HepG2 (cell line): ENCODE measurements around the gene PLAC9. TPM values are rescaled to one million over a fixed set of nuclear protein-coding genes. Genes with fewer than 3 reads are reported as not detected.

Experiments
- ATAC-seq: fragments of 200-7000 bp; cut with Tn5 transposase; 3 replicates; pipeline ENCODE4 v1.9.1; 2020; ENCODE audit warnings: mild to moderate bottlenecking, moderate library complexity
- BruUV-seq: library from RNA; stranded (reverse); fragments of 400-500 nt; replicated peaks from 2 replicates; lab custom pipeline; 2021; lab: Mats Ljungman, UMichigan
- CTCF ChIA-PET: fragments of 300-600 bp; formaldehyde crosslinking; extraction: SDS; loops from one replicate; lab custom pipeline; 2021; ENCODE audit warnings: low total read pairs, inconsistent platforms, low intra/inter-chr PET ratio; lab: Yijun Ruan, JAX
- POLR2A ChIA-PET: fragments of 350-600 bp; sonication (Branson Sonifier 250); formaldehyde crosslinking; loops from one replicate; lab custom pipeline; 2020; ENCODE audit warnings: antibody characterized with exemption, inconsistent platforms; lab: Yijun Ruan, JAX
- DNase-seq: peaks from one replicate; pipeline ENCODE4 v3.0.0-alpha.2; 2015; ENCODE audit warnings: low spot score
- FAIRE-seq: peaks from 3 replicates; lab custom pipeline; 2011; peaks lifted over from hg19 to GRCh38; lab: Jason Lieb, UNC
- H2AFZ ChIP-seq: one replicate; pipeline ENCODE4 v1.6.1; 2011; ENCODE audit warnings: low read length, inconsistent platforms
- H3K27ac ChIP-seq: fragments of 300-600 bp; 3 replicates; pipeline ENCODE4 v1.8.0; 2011; ENCODE audit warnings: mixed run types, mild to moderate bottlenecking, mixed read lengths, low read length, inconsistent platforms; ENCODE audit not compliant: insufficient read depth; ENCODE audit errors: extremely low read length
- H3K27me3 ChIP-seq, 2 experiments: fragments of 200-600 bp in 1 of 2; 2 replicates in 1 of 2; 3 replicates in 1 of 2; pipeline versions ENCODE4 v1.6.0 to v1.8.0; 2011; ENCODE audit warnings: low read length in 2 of 2, mild to moderate bottlenecking in 2 of 2, moderate library complexity in 2 of 2, inconsistent platforms in 1 of 2; ENCODE audit not compliant: insufficient read depth in 2 of 2, control insufficient read depth in 1 of 2
- H3K36me3 ChIP-seq, 2 experiments: fragments of 200-600 bp in 1 of 2; replicated peaks in 1 of 2; 2 replicates in 1 of 2; 3 replicates in 1 of 2; pipeline versions ENCODE4 v1.5.1 to v1.8.0; 2011; ENCODE audit warnings: low read length in 2 of 2, inconsistent platforms in 1 of 2; ENCODE audit not compliant: insufficient read depth in 2 of 2, control insufficient read depth in 1 of 2
- H3K4me1 ChIP-seq: 2 replicates; pipeline ENCODE4 v1.5.1; 2012; ENCODE audit warnings: low read length, inconsistent platforms; ENCODE audit not compliant: insufficient read depth
- H3K4me2 ChIP-seq: 2 replicates; pipeline ENCODE4 v1.6.0; 2011; ENCODE audit warnings: low read depth, low read length, inconsistent platforms
- H3K4me3 ChIP-seq, 3 experiments: fragments of 200-600 bp in 1 of 3; sonication (generic), shearing (Covaris generic) in 1 of 3; replicated peaks in 1 of 3; 2 replicates each; pipeline ENCODE4 v1.5.1; 2011 to 2016; ENCODE audit warnings: low read length in 3 of 3, inconsistent platforms in 2 of 3, low read depth in 2 of 3, mild to moderate bottlenecking in 2 of 3, control low read depth in 1 of 3, mixed read lengths in 1 of 3; ENCODE audit not compliant: insufficient read depth in 1 of 3
- H3K79me2 ChIP-seq: one replicate; pipeline ENCODE4 v1.6.1; 2011; ENCODE audit warnings: low read length, inconsistent platforms; ENCODE audit not compliant: insufficient read depth
- H3K9ac ChIP-seq: 2 replicates; pipeline ENCODE4 v1.6.0; 2011; ENCODE audit warnings: mild to moderate bottlenecking, low read depth, low read length, inconsistent platforms; ENCODE audit not compliant: insufficient read depth
- H3K9me3 ChIP-seq: 2 replicates; pipeline ENCODE4 v1.5.1; 2012; ENCODE audit warnings: mild to moderate bottlenecking, low read length
- H4K20me1 ChIP-seq: 2 replicates; pipeline ENCODE4 v1.6.0; 2011; ENCODE audit warnings: inconsistent platforms, mild to moderate bottlenecking, low read length, moderate library complexity; ENCODE audit not compliant: insufficient read depth
- GTF2F1 ChIP-seq: fragments of 150-350 bp; IDR thresholded peaks from 2 replicates; pipeline ENCODE4 v1.6.1; 2014; ENCODE audit warnings: low read length
- HOXA3 ChIP-seq: sonication (generic); formaldehyde crosslinking; IDR thresholded peaks from 2 replicates; pipeline ENCODE4 v1.5.0; 2020; ENCODE audit warnings: missing genetic modification reagents
- ZNF205 ChIP-seq: IDR thresholded peaks from 2 replicates; pipeline ENCODE4 v1.6.1; 2018; ENCODE audit warnings: missing biosample characterization, missing genetic modification reagents
- WGBS: methylation state at CpG from one replicate; pipeline ENCODE4 v1.1.6; 2017; ENCODE audit warnings: low lambda C conversion rate; 5-methylcytosine and 5-hydroxymethylcytosine counted together
- in situ Hi-C: cut with HindIII; loops from 2 replicates; pipeline ENCODE4 v1.10.0; 2017; ENCODE audit warnings: low pct_unique_long_range_greater_than_20kb; ENCODE audit not compliant: extremely low pct_ligation_motif_present
- intact Hi-C: fragments of 100-400 bp; cut with micrococcal nuclease; formaldehyde crosslinking; loops from one replicate; pipeline ENCODE4 v1.10.0; 2022; ENCODE audit not compliant: unreplicated experiment
- polyA plus RNA-seq, 8 experiments: library from polyadenylated mRNA; depleted of rRNA in 3 of 8; stranded (reverse) in 7 of 8; unstranded in 1 of 8; fragments of >200 nt; fragmentation: Illumina TruSeq in 4 of 8; extraction: Trizol in 4 of 8; gene quantifications; 2 replicates each; pipeline versions ENCODE4 v1.2.1 to v1.2.3, GENCODE V29; 2011 to 2016; ENCODE audit warnings: low read depth in 4 of 8, missing spikeins in 1 of 8, mixed read lengths in 1 of 8; ENCODE audit not compliant: insufficient read depth in 1 of 8
- total RNA-seq, 5 experiments: library from RNA; depleted of rRNA; stranded (reverse); fragments of >200 nt; fragmentation: Illumina TruSeq; extraction: Trizol; gene quantifications; 2 replicates each; pipeline ENCODE4 v1.2.3, GENCODE V29; 2016; ENCODE audit warnings: low read depth in 1 of 5
- TF ChIP-seq, protein P1 (sequence below): sonication (generic); formaldehyde crosslinking; IDR thresholded peaks from 2 replicates; pipeline ENCODE4 v1.4.0; 2020; ENCODE audit warnings: missing genetic modification reagents, borderline replicate concordance
- TF ChIP-seq, protein P2 (sequence below), 2 experiments: sonication (generic) in 1 of 2; formaldehyde crosslinking in 1 of 2; IDR thresholded peaks; 2 replicates each; pipeline versions ENCODE4 v1.5.1 to v1.6.1; 2011 to 2020; ENCODE audit warnings: borderline replicate concordance in 1 of 2, low read depth in 1 of 2, low read length in 1 of 2, mild to moderate bottlenecking in 1 of 2, missing genetic modification reagents in 1 of 2, moderate library complexity in 1 of 2

PLAC9 gene
- total and polyA plus RNA-seq, 2 of the 13 experiments (the other 11 are each of a cell fraction or from before 2014, with no cell fraction given), result not detected

DNA sequence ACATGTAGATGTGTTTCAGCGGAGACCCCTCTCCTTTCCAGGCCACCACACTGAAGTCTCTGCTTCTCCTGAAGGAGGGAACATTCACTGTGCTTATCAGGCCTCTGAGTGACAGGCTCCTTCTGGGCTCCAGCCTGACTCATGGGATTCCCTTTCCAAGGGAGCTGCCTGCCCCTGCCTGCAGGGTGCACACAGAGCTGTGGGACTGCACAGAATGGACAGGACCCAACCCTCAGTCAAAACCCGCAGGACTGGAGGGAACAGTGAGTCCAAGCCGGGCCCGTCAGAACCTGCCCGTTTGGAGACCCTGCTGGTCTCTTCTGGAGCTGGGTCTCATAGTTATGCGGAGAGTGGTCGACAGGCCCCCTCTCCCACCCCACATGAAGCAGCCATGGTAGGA, 32.6 kb downstream of the PLAC9 start (continued):
- TF ChIP-seq HOXA3, result no peak
- TF ChIP-seq ZNF205 (CRISPR knock-in tag), result no peak
- TF ChIP-seq GTF2F1, result no peak

DNA sequence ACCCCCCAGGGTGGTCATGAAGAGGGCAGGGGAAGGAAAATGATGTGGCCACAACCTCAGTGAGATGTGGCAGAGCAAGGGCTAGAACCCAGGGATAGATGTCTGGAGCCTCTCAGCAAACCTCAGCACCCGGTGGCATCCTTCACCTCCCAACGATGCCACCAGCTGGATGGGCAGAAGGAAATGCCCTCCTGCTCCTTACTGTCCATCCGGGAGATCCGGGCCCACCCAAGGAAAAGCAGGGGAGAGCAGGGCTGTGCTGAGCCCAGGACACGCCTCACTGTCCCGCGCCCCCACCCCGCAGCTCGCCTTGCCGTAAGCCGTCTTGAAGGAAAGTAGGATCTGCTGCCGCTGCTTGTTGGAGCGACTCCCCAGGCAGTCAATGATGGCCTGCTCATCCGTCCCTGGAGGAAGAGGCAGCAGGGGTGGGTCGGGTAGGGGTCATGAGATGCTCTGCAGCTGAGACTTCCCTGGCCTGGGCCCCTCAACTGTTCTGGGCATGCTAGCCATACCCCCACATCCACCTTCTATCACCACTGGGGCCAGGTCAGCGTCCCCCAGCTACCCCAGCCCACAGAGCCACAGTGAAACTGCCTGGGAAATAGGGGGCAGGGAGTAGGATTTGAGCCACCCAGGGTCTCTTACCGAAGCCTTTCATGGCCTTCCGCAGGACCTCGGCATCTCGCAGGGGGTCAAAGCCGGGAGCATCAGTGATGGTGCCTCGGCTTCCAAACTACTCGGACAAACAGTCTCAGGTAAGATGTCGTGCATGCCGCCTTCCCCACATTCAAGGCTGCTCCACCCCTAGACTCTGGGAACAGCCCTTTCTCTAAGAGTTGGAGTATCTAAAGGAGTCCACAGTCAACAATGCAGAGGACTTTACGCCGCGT, 34.3 kb downstream of the PLAC9 start:
- Histone ChIP-seq H4K20me1 (no peaks in the 10 kb centered on the region), H3K79me2 (no peaks in the 10 kb centered on the region), H3K4me3 (no peak overlapping the region), H3K27me3 (no peaks in the 10 kb centered on the region), H3K9ac (no peak overlapping the region), H3K27ac (no peak overlapping the region), H3K4me2 (no peak overlapping the region), H3K36me3 (peaks cover 8 to 37% of the 10 kb centered on the region in 2 experiments; a peak in 4 of 5 replicates), H3K4me1 (no peaks in the 10 kb centered on the region), H2AFZ (no peak overlapping the region), H3K9me3 (no peaks in the 10 kb centered on the region)
- ChIA-PET POLR2A (no interaction called here), CTCF (no interaction called here)
- ATAC-seq (no peak), DNase-seq (no peak), FAIRE-seq (no peak)
- intact Hi-C loops, result no loop called here
- TF ChIP-seq, protein P1, sequence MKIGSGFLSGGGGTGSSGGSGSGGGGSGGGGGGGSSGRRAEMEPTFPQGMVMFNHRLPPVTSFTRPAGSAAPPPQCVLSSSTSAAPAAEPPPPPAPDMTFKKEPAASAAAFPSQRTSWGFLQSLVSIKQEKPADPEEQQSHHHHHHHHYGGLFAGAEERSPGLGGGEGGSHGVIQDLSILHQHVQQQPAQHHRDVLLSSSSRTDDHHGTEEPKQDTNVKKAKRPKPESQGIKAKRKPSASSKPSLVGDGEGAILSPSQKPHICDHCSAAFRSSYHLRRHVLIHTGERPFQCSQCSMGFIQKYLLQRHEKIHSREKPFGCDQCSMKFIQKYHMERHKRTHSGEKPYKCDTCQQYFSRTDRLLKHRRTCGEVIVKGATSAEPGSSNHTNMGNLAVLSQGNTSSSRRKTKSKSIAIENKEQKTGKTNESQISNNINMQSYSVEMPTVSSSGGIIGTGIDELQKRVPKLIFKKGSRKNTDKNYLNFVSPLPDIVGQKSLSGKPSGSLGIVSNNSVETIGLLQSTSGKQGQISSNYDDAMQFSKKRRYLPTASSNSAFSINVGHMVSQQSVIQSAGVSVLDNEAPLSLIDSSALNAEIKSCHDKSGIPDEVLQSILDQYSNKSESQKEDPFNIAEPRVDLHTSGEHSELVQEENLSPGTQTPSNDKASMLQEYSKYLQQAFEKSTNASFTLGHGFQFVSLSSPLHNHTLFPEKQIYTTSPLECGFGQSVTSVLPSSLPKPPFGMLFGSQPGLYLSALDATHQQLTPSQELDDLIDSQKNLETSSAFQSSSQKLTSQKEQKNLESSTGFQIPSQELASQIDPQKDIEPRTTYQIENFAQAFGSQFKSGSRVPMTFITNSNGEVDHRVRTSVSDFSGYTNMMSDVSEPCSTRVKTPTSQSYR (CRISPR knock-in tag), result no peak
- TF ChIP-seq, protein P2, sequence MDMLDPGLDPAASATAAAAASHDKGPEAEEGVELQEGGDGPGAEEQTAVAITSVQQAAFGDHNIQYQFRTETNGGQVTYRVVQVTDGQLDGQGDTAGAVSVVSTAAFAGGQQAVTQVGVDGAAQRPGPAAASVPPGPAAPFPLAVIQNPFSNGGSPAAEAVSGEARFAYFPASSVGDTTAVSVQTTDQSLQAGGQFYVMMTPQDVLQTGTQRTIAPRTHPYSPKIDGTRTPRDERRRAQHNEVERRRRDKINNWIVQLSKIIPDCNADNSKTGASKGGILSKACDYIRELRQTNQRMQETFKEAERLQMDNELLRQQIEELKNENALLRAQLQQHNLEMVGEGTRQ (IDR thresholded peaks at IDR 0.05; ENCODE audit: low read depth, low read length), result no peak
- TF ChIP-seq, protein P2 (CRISPR knock-in tag; IDR thresholded peaks at IDR 0.05; ENCODE audit: borderline replicate concordance), result no peak
- BruUV-seq, result no TSS peak
- 93% methylated on average over 25 of the region's 28 CpGs for WGBS
- in situ Hi-C loops, result no loop called here
